Stimulated activated naive CD4-positive, alpha-beta T cell (primary cell): Measurements from ENCODE around the gene PSMD14.
"Not testable (repeated sequence)": the region's sequence is repeated elsewhere in the genome, so short reads cannot be mapped to it uniquely, and the experiment has no call there.

Source experiments
- DNase-seq, 6 experiments: peaks; one replicate each; lab custom pipeline; 2025; lab: John Stamatoyannopoulos, UW

Gene PSMD14

DNA sequence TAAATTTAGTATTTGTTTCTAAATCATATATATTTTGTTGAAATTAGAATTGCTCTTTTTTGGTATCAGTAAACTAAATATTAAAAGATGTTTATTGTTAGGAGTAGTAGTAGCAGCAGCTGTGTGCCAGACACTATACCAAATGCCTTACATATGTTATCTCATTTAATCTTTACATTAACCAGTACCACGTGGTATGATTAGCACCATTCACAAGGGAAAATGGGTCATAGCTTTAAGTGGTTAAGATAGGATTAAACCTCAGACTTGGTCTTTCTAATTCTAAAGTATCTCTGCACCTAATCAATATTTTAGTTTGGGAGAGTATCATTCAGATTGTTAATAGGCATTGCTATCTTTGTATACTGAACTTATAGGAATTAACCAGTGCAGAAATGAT is 29.0 kb downstream of the PSMD14 start:
- no peak for DNase-seq

GRCh38 chr2:161339532-161339931 is 31.3 kb downstream of the PSMD14 start:
- not testable (repeated sequence) for DNase-seq

DNA sequence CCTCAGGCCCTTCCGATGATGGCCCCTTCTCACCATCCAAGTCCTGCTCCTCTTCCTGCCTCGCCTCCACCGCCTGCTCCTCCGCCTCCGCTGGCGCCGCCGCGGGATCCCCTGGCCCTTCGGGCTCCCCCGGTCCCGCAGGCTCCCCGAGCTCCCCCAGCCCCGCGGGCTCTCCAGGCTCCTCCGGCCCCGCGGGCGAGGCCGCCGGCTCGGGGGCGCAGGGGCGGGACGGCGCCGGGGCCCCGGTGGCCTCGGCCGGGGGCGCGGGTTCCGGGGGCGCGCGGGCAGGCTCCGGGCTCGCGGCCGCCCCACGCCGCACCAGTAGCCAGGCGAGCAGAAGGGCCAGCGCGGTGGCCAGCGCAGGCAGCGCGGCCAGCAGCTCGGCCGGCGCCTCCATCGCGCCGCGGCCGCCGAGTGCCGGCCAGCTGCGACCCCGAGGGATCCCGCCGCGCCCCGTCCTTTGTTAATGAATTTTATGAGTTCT is 32.7 kb downstream of the PSMD14 start:
- DNase-seq = not testable (repeated sequence)

DNA sequence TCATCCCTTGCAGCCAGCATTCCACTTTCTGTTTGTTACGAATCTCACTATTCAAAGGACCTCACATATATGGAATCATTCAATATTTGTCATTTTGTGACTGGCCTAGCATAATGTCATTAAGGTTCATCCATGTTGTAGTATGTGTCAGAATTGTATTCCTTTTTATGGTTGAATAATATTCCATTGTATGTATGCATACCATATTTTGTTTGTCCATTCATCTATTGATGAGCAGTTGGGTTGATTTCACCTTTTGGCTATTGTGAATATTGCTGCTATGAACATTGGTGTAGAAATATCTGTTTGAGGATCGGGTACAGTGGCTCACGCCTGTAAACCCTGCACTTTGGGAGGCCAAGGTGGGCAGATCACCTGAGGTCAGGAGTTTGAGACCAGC is 35.0 kb downstream of the PSMD14 start:
- DNase-seq = no peak

DNA sequence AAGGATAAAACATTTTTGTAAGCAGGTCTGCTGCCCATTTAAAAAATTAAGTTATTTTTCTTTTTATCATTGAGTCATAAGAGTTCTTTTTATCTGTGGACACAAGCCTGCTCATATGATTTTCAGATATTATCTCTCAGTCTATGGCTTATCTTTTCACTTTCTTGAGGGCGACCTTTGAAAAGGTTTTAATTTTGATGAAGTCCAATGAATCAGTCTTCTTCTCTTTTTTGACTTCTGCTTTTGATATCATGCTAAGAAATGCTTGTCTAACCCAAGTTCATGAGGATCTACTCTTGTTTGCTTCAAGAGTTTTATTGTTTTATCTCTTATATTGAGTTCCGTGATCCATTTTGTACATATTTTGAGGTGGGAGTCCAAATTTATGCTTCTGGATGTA is 36.5 kb downstream of the PSMD14 start:
- no peak for DNase-seq

DNA sequence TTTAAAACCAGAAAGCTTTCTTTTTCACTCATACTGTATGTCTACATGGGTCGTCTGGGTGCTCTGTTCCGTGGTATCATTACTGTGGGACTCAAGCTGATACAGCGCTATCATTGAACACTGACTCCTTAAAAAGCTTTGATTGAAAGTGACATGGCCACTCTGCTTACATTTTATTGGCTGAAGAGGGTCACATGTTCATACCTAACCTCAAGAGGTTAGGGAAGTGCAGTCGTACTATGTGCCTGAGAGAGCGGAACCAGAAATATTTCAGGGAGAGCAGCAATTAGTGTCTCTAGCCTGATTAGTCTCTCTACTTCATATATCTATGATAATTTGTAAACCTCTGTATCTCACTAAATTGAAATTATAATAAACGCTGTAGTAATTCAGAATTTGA is 43.5 kb downstream of the PSMD14 start:
- no peak for DNase-seq

- no peak for DNase-seq
These were observed 44.5 kb downstream of the PSMD14 start for GRCh38 chr2:161352719-161353118.

DNA sequence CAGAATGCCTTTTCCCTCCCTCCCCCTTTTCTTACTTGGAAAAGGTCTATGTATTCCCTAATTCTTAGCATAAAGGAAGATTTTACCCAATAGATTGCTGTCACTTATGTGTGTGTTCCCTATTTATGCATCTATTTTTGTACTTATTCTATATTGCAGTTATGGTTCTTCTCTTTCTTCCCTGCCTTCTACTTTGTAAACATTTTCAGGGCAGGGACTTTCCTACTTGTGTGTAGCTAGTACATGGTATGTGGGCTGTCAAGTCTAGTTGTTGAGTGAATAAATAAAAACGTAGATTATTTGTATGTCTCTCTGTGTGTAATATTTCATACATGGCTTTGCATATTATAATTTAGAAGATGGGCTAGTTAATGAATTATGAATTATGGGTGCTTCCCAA is 45.3 kb downstream of the PSMD14 start:
- DNase-seq = no peak

- DNase-seq = no peak
These were observed 45.9 kb downstream of the PSMD14 start for GRCh38 chr2:161354106-161354505.

GRCh38 chr2:161355106-161355505 is 46.9 kb downstream of the PSMD14 start:
- DNase-seq = no peak

DNA sequence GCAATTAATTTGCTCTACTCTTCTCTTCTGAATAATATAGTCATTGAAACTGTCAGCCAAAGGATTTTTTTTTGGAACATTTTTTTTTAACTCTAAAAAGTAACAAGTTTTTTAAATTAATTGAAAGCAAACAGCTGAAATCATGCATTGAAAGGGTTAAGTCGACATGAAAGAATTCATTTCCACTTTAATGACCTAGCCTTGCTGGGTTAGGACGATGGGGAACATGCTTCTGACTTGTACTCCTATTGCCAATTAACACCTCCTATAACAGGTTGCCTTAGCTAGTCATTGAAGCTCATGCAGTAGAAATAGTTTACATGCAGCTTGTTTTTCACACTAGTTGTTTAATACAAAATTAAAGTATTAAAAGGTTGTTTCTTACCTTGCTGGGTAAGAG is 47.8 kb downstream of the PSMD14 start:
- no peak for DNase-seq

GRCh38 chr2:161357097-161357496 is 48.9 kb downstream of the PSMD14 start:
- DNase-seq = no peak

DNA sequence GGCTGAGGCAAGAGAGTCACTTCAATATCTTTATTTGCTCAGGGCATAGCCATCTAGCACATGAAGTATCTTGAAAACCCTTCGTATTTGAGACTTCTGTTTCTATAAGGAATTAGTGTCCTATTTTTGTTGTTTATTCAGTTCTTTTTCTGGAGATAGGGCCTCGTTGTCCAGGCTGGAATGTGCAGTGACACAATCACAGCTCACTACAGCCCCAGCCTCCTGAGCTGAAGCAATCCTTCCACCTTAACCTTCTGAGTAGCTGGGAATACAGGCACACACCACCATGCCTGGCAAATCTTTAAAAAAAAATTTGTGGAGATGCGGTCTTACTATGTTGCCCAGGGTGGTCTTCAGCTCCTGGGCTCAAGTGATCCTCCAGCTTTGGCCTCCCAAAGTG is 50.6 kb downstream of the PSMD14 start:
- no peak for DNase-seq

GRCh38 chr2:161360095-161360654 is 52.0 kb downstream of the PSMD14 start:
- DNase-seq = not testable (repeated sequence)

GRCh38 chr2:161362568-161363166 is 54.4 kb downstream of the PSMD14 start:
- no peak for DNase-seq

DNA sequence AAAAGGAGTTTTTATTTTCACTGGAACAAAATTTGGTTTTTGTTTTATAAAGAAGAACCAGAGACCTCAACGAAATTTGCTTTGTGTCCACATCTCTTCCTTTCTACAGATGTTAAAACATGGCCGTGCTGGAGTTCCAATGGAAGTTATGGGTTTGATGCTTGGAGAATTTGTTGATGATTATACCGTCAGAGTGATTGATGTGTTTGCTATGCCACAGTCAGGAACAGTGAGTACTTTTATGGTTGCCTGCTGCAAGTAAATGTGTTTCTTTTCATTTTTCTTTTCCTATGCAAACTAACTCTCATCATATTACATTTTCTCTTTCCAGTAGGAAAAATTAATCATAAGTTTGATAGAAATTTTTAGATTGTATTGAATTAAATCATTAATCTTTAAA is 59.5 kb downstream of the PSMD14 start:
- no peak for DNase-seq

- DNase-seq = no peak
These were observed 61.1 kb downstream of the PSMD14 start for GRCh38 chr2:161369311-161369710.

DNA sequence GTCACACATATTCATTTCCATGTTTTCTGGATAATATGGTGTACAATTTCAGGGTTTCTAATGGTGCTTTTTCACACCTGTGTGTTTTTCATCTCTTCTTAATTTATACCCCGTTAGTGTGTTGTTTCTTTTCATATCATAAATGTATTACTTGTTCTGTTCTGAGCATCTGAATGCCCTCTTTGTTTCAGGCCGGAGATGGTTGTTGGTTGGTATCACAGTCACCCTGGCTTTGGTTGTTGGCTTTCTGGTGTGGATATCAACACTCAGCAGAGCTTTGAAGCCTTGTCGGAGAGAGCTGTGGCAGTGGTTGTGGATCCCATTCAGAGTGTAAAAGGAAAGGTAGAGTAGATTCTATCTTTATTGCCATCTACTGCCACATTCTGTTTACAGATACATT is 62.8 kb downstream of the PSMD14 start:
- no peak for DNase-seq

GRCh38 chr2:161371869-161372268 is 63.6 kb downstream of the PSMD14 start:
- no peak for DNase-seq

- no peak for DNase-seq
These were observed 65.7 kb downstream of the PSMD14 start for GRCh38 chr2:161373942-161374341.

- DNase-seq = no peak
These were observed 66.2 kb downstream of the PSMD14 start for GRCh38 chr2:161374446-161374845.

DNA sequence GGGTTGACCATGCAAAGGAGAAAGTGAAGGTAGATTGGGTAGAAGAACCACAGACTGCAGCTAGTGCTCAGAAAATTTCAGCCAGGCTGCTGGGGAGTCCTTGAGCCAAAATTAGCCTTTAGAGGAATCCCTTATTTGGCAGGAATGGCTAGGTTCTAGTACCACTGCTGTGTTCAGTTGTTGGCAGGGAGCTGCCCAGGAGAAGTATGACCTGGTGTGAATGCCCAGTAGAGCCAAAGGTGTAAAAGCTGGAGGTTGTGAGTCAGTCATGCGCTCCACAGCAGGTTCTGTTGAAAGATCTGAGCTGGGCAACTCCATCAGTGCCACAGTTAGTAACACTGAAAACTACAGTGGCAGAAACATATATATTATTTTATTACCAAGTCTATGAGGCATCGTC is 71.5 kb downstream of the PSMD14 start:
- no peak for DNase-seq

GRCh38 chr2:161381546-161381945 is 73.3 kb downstream of the PSMD14 start:
- DNase-seq = no peak

- DNase-seq = no peak
These were observed 74.5 kb downstream of the PSMD14 start for GRCh38 chr2:161382747-161383146.
